Psoas muscle (tissue), 8 donors: Measurements from ENCODE around the gene LGALS1. TPM values are rescaled to one million over a fixed set of nuclear protein-coding genes. Genes with fewer than 3 reads are reported as not detected.
A peak's percentile ranks its signal among the peaks of the same experiment; 100 is the strongest.

Experiments
- ATAC-seq, 4 donors: fragments of 200-7000 bp; cut with Tn5 transposase; one replicate each; pipeline ENCODE4 v1.9.1; 2020; ENCODE audit warnings: moderate library complexity in 3 of 4, mild to moderate bottlenecking in 2 of 4
- DNase-seq, 2 donors: peaks; one replicate each; pipeline ENCODE4 v3.0.0-alpha.2; 2020
- H3K27ac ChIP-seq: fragments of 200-600 bp; one replicate; pipeline ENCODE4 v1.8.0; 2022
- H3K27me3 ChIP-seq, 3 donors: fragments of 200-600 bp in 1 of 3; one replicate each; pipeline versions ENCODE4 v1.6.1 to v1.8.0; 2013 to 2022; ENCODE audit warnings: low read length in 2 of 3, mild to moderate bottlenecking in 2 of 3, moderate library complexity in 1 of 3; ENCODE audit not compliant: insufficient read depth in 3 of 3
- H3K36me3 ChIP-seq, 2 donors: fragments of 200-600 bp in 1 of 2; one replicate each; pipeline versions ENCODE4 v1.6.1 to v1.8.0; 2013 to 2022; ENCODE audit warnings: low read depth in 1 of 2, mild to moderate bottlenecking in 1 of 2, moderate library complexity in 1 of 2; ENCODE audit not compliant: insufficient read depth in 1 of 2
- H3K4me1 ChIP-seq: fragments of 200-600 bp; one replicate; pipeline ENCODE4 v1.8.0; 2022
- H3K4me3 ChIP-seq: fragments of 200-600 bp; one replicate; pipeline ENCODE4 v1.8.0; 2022; ENCODE audit warnings: mild to moderate bottlenecking
- H3K9me3 ChIP-seq: fragments of 200-600 bp; one replicate; pipeline ENCODE4 v1.8.0; 2022
- WGBS, 3 donors: extraction: QIAGEN DNeasy Blood & Tissue Kit; methylation state at CpG; one replicate each; pipeline versions ENCODE4 v1.1.6 to v1.1.7; 2013; 5-methylcytosine and 5-hydroxymethylcytosine counted together
- intact Hi-C, 2 donors: fragments of 100-400 bp; cut with DNase I; formaldehyde crosslinking; loops; one replicate each; pipeline versions ENCODE4 v1.11.0 to v1.14.2; 2022
- polyA plus RNA-seq, 3 donors: library from polyadenylated mRNA; stranded (reverse); fragments of 200-250 nt; gene quantifications; one replicate each; pipeline ENCODE4 v1.2.3, GENCODE V29; 2013
- total RNA-seq, 4 donors: library from RNA; stranded (reverse); fragmentation: NEBNext Ultra II Directional in 2 of 4; extraction: Animal tissue kit (Norgen Biotek cat#: 25700) in 2 of 4; gene quantifications; one replicate each; pipeline versions ENCODE4 v1.2.1 to v1.2.4, GENCODE V29; 2021 to 2023
- TF ChIP-seq, protein P1 (sequence below): fragments of 200-600 bp; IDR thresholded peaks from one replicate; pipeline ENCODE4 v1.8.0; 2022; ENCODE audit warnings: antibody characterized with exemption
- donor health status: healthy with polysubstance abuse.
- donor health status: DM: no; HTN: no; CAD: no; lungs with moderate emphysema.
- donor health status: Bipolar disorder and iron deficiency.
- donor health status: healthy.
- donor health status: DM: yes; HTN: yes; CAD: no.
- donor health status: DM: no; HTN: no; CAD: no.
- donor health status: DM: no; HTN: no; CAD: no.
- donor health status: DM: yes; HTN: yes; CAD: no.

LGALS1 gene
- total and polyA plus RNA-seq, 7 donors: 434 to 1,817 (median 976) TPM

DNA sequence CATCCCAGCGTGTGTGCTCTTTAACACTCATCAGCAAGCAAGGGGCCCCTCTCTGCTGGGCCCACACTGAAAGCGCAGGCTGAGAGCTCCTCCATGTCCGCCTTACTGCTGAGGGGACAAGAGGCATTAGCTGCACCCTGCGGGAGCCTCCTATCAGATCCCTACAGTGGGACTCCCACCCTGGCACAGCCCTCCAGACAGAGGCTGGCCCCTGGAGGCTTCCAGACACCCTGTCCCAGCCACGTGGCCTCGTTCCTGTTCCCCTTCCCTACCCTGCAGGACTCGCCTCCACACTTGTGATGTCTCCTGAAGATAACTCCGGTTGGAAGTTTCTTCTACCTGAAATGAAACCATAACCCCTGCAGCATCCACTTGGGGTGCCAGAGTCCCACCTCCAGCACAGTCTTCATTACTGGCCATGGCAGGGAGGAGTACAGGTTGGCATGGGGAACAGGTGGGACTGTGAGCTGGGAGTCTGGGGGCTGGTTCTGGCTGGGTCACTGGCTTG is 41.0 kb upstream of the LGALS1 start:
- H3K27me3 ChIP-seq: peaks cover 0 to under 1% (median 0%) of the 10 kb centered on the region in 3 donors
- H3K4me1 ChIP-seq: peaks cover 21% of the 10 kb centered on the region
- 33 to 45% (median 36%) methylated on average over 8 of the region's 8 CpGs for WGBS, 3 donors
- ATAC-seq (peak in 1 of 4 donors; percentile 23), DNase-seq (peak in 1 of 2 donors; percentile 66)
- TF ChIP-seq, protein P1, sequence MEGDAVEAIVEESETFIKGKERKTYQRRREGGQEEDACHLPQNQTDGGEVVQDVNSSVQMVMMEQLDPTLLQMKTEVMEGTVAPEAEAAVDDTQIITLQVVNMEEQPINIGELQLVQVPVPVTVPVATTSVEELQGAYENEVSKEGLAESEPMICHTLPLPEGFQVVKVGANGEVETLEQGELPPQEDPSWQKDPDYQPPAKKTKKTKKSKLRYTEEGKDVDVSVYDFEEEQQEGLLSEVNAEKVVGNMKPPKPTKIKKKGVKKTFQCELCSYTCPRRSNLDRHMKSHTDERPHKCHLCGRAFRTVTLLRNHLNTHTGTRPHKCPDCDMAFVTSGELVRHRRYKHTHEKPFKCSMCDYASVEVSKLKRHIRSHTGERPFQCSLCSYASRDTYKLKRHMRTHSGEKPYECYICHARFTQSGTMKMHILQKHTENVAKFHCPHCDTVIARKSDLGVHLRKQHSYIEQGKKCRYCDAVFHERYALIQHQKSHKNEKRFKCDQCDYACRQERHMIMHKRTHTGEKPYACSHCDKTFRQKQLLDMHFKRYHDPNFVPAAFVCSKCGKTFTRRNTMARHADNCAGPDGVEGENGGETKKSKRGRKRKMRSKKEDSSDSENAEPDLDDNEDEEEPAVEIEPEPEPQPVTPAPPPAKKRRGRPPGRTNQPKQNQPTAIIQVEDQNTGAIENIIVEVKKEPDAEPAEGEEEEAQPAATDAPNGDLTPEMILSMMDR: no peak
- no peaks in the 10 kb centered on the region for H3K9me3 ChIP-seq
- peaks cover 0 to 33% of the 10 kb centered on the region in 2 donors for H3K36me3 ChIP-seq
- H3K27ac ChIP-seq: peak overlapping the region; percentile 58
- no peak overlapping the region for H3K4me3 ChIP-seq
- intact Hi-C loops: no loop called here

DNA sequence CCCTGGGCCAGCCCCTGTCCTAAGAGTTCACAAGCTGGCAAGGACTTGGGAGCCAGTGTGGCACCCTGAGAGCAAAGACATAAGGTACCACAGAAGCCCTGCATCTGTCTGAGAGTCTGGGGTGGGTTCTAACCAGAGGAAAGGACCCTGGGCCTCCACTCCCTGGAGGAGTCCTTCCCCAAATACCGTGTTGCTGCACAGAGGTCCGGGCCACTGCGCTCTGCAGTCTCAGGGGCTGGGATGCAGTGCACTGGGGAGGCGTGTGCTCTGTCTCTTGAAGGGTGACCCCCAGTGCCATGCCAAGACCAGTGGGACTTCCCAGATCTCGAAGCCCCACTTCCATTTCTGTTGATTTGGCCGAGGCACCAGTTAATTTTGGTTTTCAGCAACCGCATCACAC is 40.3 kb upstream of the LGALS1 start:
- peaks cover 0 to 7% (median 0%) of the 10 kb centered on the region in 3 donors for H3K27me3 ChIP-seq
- peaks cover 21% of the 10 kb centered on the region for H3K4me1 ChIP-seq
- WGBS, 3 donors: 86 to 89% (median 87%) methylated on average over 7 of the region's 7 CpGs
- H3K9me3 ChIP-seq: no peaks in the 10 kb centered on the region
- ATAC-seq (no peak), DNase-seq (no peak)
- no peak overlapping the region for H3K4me3 ChIP-seq
- no peak overlapping the region for H3K27ac ChIP-seq
- peaks cover 0 to 28% of the 10 kb centered on the region in 2 donors for H3K36me3 ChIP-seq
- TF ChIP-seq, protein P1: no peak
- intact Hi-C loops: no loop called here

DNA sequence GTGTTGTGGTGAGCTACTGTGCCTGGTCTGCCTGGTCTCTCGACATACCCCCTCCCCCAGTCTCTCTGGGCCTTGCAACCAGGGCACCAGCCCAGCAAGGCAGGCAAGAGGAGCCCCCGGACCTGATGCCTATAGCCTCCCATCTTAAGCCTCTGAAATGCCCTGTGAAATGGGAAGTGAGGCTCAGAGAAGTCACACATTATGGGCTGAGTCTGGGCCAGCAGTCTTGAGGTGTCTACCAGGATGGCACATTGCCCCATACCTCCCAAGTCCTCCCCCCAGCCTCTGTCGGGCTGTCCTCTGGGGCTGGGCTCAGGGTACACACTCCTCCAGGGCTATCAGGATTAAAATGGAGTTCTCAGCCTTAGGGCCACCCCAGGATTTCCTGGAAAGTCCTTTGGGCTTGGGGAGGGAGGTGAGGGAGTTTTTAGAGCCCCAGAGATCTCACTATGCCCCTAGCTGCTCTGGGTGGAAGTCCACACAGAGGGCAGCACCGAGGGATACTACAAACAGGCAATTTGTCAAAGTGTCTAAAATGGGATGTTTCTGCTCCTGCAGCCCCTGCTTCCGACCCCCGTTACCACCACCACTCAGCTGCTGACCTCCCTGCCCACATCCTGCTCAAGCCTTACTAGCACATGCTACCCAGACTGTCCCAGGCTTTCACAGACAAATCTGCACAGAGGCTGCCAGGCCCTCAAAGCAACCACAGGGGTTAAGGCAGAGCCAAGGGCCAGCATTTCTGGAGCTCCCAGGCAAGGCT is 39.1 kb upstream of the LGALS1 start:
- H3K4me1 ChIP-seq: peaks cover 21% of the 10 kb centered on the region
- intact Hi-C loops: no loop called here

DNA sequence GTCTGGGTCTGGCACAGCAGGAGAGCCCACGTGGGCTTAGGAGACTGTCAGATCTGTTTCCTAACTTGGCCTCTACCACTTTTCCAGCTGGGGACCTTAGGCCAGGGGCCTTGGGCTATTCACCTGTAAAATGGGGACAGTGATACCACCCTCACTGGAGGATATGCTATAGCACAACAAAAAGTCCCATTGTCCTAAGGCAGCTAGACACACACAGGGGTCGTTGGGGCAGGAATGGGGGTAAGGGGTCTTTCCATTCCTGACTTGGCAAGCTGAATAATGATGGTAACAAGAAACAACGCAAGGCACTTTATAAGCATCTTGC is 38.5 kb upstream of the LGALS1 start:
- no peak for DNase-seq
- Histone ChIP-seq H3K27me3 (peaks cover 0 to 10% (median 0%) of the 10 kb centered on the region in 3 donors), H3K4me3 (no peak overlapping the region), H3K9me3 (no peaks in the 10 kb centered on the region), H3K27ac (no peak overlapping the region), H3K4me1 (peaks cover 21% of the 10 kb centered on the region), H3K36me3 (peaks cover 0 to 11% of the 10 kb centered on the region in 2 donors)
- WGBS, 3 donors: 70 to 73% (median 73%) methylated on average over 3 of the region's 3 CpGs
- ATAC-seq: no peak
- intact Hi-C loops: no loop called here
- TF ChIP-seq, protein P1: no peak

More for the DNA sequence above, 39.1 kb upstream of the LGALS1 start:
- TF ChIP-seq, protein P1: no peak
- H3K4me3 ChIP-seq: no peak overlapping the region
- WGBS, 3 donors: 62 to 67% (median 66%) methylated on average over 6 of the region's 6 CpGs
- ATAC-seq: no peak
- no peak for DNase-seq
- H3K27me3 ChIP-seq: peaks cover 0 to 10% (median 0%) of the 10 kb centered on the region in 3 donors
- H3K9me3 ChIP-seq: no peaks in the 10 kb centered on the region
- H3K27ac ChIP-seq: no peak overlapping the region
- H3K36me3 ChIP-seq: peaks cover 0 to 16% of the 10 kb centered on the region in 2 donors
